ENCODE data around the gene PSTPIP1. TPM values are rescaled to one million over a fixed set of nuclear protein-coding genes. Genes with fewer than 3 reads are reported as not detected.

The PSTPIP1 gene
- total and polyA plus RNA-seq, 2 experiments from 2014 or later = 0.80 to 3.7 TPM

DNA sequence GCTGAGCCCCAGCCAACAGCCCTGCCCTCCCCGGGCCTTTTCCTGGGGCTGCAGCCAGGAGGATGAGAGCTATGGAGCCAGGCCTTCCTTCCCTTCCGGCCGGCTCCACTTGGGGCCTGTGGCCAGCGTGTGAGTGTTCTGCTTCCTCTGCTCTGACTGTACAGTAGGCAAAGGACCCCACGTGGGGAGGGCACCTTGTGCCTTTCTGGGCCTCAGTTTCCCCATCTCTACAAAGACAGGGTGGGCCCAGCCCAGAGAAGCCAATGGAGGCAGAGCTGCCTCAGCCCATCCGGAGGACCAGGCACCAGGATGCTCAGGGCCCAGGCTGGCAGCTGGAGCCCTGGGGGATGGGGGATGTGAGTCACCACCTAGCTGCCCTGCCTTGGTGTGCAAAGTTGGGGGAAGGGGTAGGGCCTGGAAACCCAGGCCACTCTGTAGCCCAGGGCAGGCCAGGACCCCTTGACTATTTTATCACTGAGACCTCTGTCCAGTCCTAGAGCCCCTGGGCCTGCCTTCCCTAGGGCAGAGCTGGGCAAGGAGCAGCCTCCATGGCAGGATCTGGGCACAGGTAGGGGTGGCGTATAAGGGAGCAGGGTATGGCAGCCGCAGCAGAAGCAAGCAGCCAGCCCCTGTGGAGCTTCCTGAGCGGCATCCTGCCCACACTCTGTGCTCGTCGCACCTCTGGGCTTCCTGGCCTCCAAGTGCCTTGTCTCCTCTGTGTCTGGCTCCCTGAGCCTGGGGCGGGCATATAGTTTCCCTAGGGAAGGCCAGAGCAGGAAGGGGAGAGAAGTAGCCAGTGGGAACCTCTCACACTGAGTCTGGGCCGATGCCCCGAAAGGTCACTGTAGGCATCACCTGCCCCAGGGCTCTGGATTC lies 1.8 kb downstream of the PSTPIP1 start:
- Mint-ChIP-seq H3K4me1 (no peaks in the 10 kb centered on the region), H3K4me3 (no peak overlapping the region), H3K36me3 (ENCODE audit: low read depth) (no peaks in the 10 kb centered on the region), H3K27me3 (ENCODE audit: insufficient read depth, low read depth, poor library complexity) (peaks cover 5% of the 10 kb centered on the region), H3K9me3 (no peaks in the 10 kb centered on the region), H3K27ac (no peak overlapping the region)
- Histone ChIP-seq H3K4me2 (no peak overlapping the region), H3K79me2 (replicated peaks; ENCODE audit: insufficient read depth) (no peaks in the 10 kb centered on the region), H3K27ac (ENCODE audit: low read depth) (no peak overlapping the region), H3F3A (replicated peaks; ENCODE audit: low read depth) (no peaks in the 10 kb centered on the region), H3K9me2 (ENCODE audit: insufficient read depth) (no peaks in the 10 kb centered on the region), H3K4me3 (no peak overlapping the region), H2AFZ (no peak overlapping the region), H3K27me3 (ENCODE audit: insufficient read depth) (no peaks in the 10 kb centered on the region), H4K20me1 (replicated peaks; ENCODE audit: insufficient read depth) (no peaks in the 10 kb centered on the region), H3K4me1 (ENCODE audit: insufficient read depth) (no peaks in the 10 kb centered on the region), H3K36me3 (ENCODE audit: insufficient read depth) (no peaks in the 10 kb centered on the region)
- no peak for ATAC-seq
- TF ChIP-seq JUNB (IDR thresholded peaks at IDR 0.05; ENCODE audit: unreplicated experiment) (no peak), CREB1 (CRISPR knock-in tag; IDR thresholded peaks at IDR 0.05; ENCODE audit: low read depth) (no peak), POLR2AphosphoS5 (IDR thresholded peaks at IDR 0.05; ENCODE audit: low read depth) (no peak), ZNF331 (CRISPR knock-in tag; IDR thresholded peaks at IDR 0.05; ENCODE audit: low read depth) (no peak), NANOG (IDR thresholded peaks at IDR 0.05; ENCODE audit: borderline replicate concordance) (no peak), EZH2phosphoT487 (IDR thresholded peaks at IDR 0.05; ENCODE audit: unreplicated experiment) (no peak), ZNF114 (CRISPR knock-in tag; IDR thresholded peaks at IDR 0.05) (no peak), STAT1 (IDR thresholded peaks at IDR 0.05; ENCODE audit: unreplicated experiment) (no peak), EZH2 (IDR thresholded peaks at IDR 0.05; ENCODE audit: low read depth, unreplicated experiment) (no peak)
- TF ChIP-seq, protein P1, sequence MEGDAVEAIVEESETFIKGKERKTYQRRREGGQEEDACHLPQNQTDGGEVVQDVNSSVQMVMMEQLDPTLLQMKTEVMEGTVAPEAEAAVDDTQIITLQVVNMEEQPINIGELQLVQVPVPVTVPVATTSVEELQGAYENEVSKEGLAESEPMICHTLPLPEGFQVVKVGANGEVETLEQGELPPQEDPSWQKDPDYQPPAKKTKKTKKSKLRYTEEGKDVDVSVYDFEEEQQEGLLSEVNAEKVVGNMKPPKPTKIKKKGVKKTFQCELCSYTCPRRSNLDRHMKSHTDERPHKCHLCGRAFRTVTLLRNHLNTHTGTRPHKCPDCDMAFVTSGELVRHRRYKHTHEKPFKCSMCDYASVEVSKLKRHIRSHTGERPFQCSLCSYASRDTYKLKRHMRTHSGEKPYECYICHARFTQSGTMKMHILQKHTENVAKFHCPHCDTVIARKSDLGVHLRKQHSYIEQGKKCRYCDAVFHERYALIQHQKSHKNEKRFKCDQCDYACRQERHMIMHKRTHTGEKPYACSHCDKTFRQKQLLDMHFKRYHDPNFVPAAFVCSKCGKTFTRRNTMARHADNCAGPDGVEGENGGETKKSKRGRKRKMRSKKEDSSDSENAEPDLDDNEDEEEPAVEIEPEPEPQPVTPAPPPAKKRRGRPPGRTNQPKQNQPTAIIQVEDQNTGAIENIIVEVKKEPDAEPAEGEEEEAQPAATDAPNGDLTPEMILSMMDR (conservative IDR thresholded peaks at IDR 0.05; ENCODE audit: low read depth in 2 of 2) = no peak
- TF ChIP-seq, protein P2, sequence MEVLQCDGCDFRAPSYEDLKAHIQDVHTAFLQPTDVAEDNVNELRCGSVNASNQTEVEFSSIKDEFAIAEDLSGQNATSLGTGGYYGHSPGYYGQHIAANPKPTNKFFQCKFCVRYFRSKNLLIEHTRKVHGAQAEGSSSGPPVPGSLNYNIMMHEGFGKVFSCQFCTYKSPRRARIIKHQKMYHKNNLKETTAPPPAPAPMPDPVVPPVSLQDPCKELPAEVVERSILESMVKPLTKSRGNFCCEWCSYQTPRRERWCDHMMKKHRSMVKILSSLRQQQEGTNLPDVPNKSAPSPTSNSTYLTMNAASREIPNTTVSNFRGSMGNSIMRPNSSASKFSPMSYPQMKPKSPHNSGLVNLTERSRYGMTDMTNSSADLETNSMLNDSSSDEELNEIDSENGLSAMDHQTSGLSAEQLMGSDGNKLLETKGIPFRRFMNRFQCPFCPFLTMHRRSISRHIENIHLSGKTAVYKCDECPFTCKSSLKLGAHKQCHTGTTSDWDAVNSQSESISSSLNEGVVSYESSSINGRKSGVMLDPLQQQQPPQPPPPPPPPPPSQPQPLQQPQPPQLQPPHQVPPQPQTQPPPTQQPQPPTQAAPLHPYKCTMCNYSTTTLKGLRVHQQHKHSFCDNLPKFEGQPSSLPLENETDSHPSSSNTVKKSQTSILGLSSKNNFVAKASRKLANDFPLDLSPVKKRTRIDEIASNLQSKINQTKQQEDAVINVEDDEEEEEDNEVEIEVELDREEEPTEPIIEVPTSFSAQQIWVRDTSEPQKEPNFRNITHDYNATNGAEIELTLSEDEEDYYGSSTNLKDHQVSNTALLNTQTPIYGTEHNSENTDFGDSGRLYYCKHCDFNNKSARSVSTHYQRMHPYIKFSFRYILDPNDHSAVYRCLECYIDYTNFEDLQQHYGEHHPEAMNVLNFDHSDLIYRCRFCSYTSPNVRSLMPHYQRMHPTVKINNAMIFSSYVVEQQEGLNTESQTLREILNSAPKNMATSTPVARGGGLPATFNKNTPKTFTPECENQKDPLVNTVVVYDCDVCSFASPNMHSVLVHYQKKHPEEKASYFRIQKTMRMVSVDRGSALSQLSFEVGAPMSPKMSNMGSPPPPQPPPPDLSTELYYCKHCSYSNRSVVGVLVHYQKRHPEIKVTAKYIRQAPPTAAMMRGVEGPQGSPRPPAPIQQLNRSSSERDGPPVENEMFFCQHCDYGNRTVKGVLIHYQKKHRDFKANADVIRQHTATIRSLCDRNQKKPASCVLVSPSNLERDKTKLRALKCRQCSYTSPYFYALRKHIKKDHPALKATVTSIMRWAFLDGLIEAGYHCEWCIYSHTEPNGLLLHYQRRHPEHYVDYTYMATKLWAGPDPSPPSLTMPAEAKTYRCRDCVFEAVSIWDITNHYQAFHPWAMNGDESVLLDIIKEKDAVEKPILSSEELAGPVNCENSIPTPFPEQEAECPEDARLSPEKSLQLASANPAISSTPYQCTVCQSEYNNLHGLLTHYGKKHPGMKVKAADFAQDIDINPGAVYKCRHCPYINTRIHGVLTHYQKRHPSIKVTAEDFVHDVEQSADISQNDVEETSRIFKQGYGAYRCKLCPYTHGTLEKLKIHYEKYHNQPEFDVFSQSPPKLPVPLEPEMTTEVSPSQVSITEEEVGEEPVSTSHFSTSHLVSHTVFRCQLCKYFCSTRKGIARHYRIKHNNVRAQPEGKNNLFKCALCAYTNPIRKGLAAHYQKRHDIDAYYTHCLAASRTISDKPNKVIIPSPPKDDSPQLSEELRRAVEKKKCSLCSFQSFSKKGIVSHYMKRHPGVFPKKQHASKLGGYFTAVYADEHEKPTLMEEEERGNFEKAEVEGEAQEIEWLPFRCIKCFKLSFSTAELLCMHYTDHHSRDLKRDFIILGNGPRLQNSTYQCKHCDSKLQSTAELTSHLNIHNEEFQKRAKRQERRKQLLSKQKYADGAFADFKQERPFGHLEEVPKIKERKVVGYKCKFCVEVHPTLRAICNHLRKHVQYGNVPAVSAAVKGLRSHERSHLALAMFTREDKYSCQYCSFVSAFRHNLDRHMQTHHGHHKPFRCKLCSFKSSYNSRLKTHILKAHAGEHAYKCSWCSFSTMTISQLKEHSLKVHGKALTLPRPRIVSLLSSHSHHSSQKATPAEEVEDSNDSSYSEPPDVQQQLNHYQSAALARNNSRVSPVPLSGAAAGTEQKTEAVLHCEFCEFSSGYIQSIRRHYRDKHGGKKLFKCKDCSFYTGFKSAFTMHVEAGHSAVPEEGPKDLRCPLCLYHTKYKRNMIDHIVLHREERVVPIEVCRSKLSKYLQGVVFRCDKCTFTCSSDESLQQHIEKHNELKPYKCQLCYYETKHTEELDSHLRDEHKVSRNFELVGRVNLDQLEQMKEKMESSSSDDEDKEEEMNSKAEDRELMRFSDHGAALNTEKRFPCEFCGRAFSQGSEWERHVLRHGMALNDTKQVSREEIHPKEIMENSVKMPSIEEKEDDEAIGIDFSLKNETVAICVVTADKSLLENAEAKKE (CRISPR knock-in tag; IDR thresholded peaks at IDR 0.05) = no peak
- TF ChIP-seq, protein P3, sequence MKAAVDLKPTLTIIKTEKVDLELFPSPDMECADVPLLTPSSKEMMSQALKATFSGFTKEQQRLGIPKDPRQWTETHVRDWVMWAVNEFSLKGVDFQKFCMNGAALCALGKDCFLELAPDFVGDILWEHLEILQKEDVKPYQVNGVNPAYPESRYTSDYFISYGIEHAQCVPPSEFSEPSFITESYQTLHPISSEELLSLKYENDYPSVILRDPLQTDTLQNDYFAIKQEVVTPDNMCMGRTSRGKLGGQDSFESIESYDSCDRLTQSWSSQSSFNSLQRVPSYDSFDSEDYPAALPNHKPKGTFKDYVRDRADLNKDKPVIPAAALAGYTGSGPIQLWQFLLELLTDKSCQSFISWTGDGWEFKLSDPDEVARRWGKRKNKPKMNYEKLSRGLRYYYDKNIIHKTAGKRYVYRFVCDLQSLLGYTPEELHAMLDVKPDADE (IDR thresholded peaks at IDR 0.05) = no peak
- TF ChIP-seq, protein P4, sequence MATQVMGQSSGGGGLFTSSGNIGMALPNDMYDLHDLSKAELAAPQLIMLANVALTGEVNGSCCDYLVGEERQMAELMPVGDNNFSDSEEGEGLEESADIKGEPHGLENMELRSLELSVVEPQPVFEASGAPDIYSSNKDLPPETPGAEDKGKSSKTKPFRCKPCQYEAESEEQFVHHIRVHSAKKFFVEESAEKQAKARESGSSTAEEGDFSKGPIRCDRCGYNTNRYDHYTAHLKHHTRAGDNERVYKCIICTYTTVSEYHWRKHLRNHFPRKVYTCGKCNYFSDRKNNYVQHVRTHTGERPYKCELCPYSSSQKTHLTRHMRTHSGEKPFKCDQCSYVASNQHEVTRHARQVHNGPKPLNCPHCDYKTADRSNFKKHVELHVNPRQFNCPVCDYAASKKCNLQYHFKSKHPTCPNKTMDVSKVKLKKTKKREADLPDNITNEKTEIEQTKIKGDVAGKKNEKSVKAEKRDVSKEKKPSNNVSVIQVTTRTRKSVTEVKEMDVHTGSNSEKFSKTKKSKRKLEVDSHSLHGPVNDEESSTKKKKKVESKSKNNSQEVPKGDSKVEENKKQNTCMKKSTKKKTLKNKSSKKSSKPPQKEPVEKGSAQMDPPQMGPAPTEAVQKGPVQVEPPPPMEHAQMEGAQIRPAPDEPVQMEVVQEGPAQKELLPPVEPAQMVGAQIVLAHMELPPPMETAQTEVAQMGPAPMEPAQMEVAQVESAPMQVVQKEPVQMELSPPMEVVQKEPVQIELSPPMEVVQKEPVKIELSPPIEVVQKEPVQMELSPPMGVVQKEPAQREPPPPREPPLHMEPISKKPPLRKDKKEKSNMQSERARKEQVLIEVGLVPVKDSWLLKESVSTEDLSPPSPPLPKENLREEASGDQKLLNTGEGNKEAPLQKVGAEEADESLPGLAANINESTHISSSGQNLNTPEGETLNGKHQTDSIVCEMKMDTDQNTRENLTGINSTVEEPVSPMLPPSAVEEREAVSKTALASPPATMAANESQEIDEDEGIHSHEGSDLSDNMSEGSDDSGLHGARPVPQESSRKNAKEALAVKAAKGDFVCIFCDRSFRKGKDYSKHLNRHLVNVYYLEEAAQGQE (IDR thresholded peaks at IDR 0.05; ENCODE audit: unreplicated experiment) = no peak
- DNase-seq (ENCODE audit: low spot score) = no peak
